ENCODE results near the gene PINK1.

PINK1 gene

DNA sequence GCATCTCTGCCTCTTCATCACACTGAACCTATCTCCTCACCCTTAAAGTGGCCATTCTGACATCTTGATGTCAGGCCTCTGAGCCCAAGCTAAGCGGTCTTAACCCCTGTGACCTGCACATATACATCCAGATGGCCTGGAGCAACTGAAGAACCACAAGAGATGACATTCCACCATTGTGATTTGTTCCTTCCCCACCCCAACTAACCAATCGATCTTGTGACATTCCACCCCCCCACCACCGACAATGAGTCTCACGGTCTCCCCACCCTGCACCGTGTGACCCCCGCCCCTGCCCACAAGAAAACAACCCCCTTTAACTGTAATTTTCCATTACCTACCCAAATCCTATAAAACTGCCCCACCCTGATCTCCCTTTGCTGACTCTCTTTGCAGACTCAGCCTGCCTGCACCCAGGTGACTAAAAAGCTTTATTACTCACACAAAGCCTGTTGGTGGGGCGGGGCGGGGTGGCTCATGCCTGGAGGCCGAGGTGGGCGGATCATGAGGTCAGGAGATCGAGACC lies 21.0 kb upstream of the PINK1 start:
- no peak overlapping the region for H3K4me3 ChIP-seq (ENCODE audit: low read depth, low read length)
- TF ChIP-seq CTCF (IDR thresholded peaks at IDR 0.05; ENCODE audit: borderline replicate concordance, insufficient read depth, low read depth, low read length): no peak

- no peak overlapping the region for H3K4me3 ChIP-seq (ENCODE audit: low read depth, low read length)
- no peak for TF ChIP-seq CTCF (IDR thresholded peaks at IDR 0.05; ENCODE audit: borderline replicate concordance, insufficient read depth, low read depth, low read length)
These were observed 19.1 kb upstream of the PINK1 start for GRCh38 chr1:20614131-20614579.

GRCh38 chr1:20615946-20616846 lies 17.1 kb upstream of the PINK1 start:
- TF ChIP-seq CTCF (IDR thresholded peaks at IDR 0.05; ENCODE audit: borderline replicate concordance, insufficient read depth, low read depth, low read length): no peak
- H3K4me3 ChIP-seq (ENCODE audit: low read depth, low read length): no peak overlapping the region

GRCh38 chr1:20616847-20617487 lies 16.3 kb upstream of the PINK1 start:
- TF ChIP-seq CTCF (IDR thresholded peaks at IDR 0.05; ENCODE audit: borderline replicate concordance, insufficient read depth, low read depth, low read length): no peak
- no peak overlapping the region for H3K4me3 ChIP-seq (ENCODE audit: low read depth, low read length)

DNA sequence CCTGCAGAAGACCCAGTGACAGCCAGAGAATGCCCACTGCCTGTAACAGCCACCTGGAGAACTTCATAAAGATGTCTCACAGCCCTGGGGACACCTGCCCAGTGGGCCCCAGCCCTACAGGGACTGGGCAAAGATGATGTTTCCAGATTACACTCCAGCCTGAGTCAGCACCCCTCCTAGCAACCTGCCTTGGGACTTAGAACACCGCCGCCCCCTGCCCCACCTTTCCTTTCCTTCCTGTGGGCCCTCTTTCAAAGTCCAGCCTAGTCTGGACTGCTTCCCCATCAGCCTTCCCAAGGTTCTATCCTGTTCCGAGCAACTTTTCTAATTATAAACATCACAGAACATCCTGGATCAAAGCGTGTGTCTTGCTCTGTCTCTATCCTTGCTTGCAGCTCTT lies 14.7 kb upstream of the PINK1 start:
- no peak overlapping the region for H3K4me3 ChIP-seq (ENCODE audit: low read depth, low read length)
- no peak for TF ChIP-seq CTCF (IDR thresholded peaks at IDR 0.05; ENCODE audit: borderline replicate concordance, insufficient read depth, low read depth, low read length)

- no peak for TF ChIP-seq CTCF (IDR thresholded peaks at IDR 0.05; ENCODE audit: borderline replicate concordance, insufficient read depth, low read depth, low read length)
- H3K4me3 ChIP-seq (ENCODE audit: low read depth, low read length): no peak overlapping the region
These were observed 13.3 kb upstream of the PINK1 start for GRCh38 chr1:20619999-20620398.

Measured in GM12875 (cell line).